SK-MEL-5 (cell line): ENCODE measurements around the gene LRRFIP2. TPM values are rescaled to one million over a fixed set of nuclear protein-coding genes. Genes with fewer than 3 reads are reported as not detected.
"Not testable (repeated sequence)": the region's sequence is repeated elsewhere in the genome, so short reads cannot be mapped to it uniquely, and the experiment has no call there.

Source experiments
- DNase-seq: peaks from one replicate; pipeline ENCODE4 v3.0.0-alpha.2; 2016; ENCODE audit warnings: low read depth, low spot score
- in situ Hi-C: cut with HindIII; loops from 2 replicates; pipeline ENCODE4 v1.10.0; 2016; ENCODE audit warnings: low sequenced_read_pairs, high pct_unique_total_duplicates, low pct_unique_long_range_greater_than_20kb
- total RNA-seq: library from RNA; depleted of rRNA; stranded (reverse); fragments of >200 nt; shearing (Covaris generic); gene quantifications from 2 replicates; pipeline ENCODE4 v1.2.3, GENCODE V29; 2014

LRRFIP2 gene
- total RNA-seq, 1 experiment from 2014 or later: 54.5 TPM

GRCh38 chr3:37130448-37130847, 43.9 kb downstream of the LRRFIP2 start:
- in situ Hi-C loops: no loop called here

DNA sequence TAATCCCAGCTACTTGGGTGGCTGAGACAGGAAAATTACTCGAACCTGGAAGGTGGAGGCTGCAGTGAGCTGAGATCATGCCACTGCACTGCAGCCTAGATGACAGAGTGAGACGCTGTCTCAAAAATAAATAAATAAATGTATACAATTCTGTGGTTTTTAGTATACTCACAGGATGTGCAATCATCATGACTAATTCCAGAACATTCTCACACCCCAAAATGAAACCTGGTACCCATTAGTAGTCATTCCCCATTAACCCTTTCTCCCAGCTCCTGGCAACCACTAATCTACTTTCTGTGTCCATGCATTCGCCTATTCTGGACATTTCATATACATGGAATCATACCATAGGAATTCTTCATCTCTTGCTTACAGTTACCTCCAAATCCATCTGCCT, 44.5 kb downstream of the LRRFIP2 start:
- DNase-seq: no peak
- in situ Hi-C loops: no loop called here

More at GRCh38 chr3:37130448-37130847, 43.9 kb downstream of the LRRFIP2 start:
- DNase-seq: no peak

GRCh38 chr3:37127340-37127739, 47.0 kb downstream of the LRRFIP2 start:
- DNase-seq: no peak
- in situ Hi-C loops: no loop called here

DNA sequence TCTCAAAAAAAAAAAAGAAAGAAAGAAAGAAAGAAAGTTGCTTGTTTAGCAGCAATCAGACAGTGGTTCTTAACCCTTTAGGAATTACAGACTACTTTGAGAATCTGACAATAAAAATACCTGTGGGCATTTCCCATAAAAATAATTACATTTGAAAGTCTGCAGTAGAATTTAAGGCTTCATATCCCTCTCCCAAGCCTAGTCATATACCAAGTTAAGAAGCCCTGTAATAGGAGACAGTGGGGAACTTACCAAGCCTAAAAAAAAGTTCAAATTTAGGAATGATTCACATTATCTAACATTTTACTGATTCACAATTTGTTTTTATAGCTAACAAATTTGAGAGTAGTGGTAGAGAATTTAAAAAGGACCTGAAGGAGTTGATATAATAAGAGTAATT, 47.5 kb downstream of the LRRFIP2 start:
- in situ Hi-C loops: no loop called here
- no peak for DNase-seq

DNA sequence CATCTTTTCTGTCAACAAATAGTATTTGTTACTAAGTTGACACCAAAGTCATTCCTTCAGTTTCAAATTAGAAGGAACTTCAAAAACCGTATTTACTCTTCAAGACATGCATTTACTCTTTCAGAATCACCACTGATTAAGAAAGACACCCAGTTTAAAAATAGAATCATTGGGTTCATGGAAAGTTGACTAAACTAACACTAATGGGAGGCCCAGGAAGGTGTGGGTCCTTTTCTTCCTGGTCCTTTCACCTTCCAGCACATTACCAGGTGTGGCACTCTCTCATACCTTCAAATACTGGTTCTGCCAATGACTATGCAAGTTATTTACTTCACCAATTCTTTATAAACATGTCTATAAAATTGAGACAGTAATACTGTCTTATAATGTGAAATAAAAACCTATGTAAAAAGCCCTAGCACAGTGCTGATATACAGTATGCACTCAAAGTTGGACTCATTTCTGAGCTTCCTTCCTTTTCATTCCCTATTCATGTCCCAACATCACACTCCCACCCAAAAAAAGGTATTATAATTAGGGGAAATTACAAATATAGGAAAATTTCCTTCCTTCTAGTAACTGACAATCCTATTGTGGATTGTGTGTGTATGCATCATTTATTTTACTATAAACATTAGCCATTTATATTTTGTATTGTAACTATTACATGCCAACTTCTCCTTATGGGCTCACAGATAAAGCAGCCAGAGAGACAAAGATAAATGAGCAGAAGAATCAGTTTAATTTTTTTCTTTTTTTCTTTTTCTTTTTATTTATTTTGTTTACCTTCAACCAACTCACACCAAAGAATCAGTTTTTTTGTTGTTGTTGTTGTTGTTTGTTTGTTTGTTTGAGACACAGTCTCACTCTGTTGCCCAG, 48.9 kb downstream of the LRRFIP2 start:
- in situ Hi-C loops: no loop called here
- DNase-seq: no peak

GRCh38 chr3:37124435-37124834, 49.9 kb downstream of the LRRFIP2 start:
- no peak for DNase-seq
- in situ Hi-C loops: no loop called here

DNA sequence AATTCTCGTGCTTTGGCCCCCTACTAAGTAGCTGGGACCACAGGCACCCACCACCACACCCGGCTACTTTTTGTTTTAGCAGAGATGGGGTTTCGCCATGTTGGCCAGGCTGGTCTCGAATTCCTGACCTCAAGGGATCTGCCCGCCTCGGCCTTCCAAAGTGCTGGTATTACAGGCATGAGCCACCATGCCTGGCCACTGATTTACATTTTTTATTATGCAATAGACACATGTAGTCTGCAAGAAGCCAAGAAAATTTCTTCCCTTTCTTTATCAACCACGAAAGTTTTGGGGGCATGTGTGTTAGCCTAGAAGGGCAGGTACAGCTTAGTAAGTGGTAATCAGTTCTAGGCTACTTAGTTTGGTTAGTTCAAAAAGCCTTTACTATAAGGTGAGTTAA, 51.1 kb downstream of the LRRFIP2 start:
- in situ Hi-C loops: no loop called here
- no peak for DNase-seq

GRCh38 chr3:37122069-37122468, 52.3 kb downstream of the LRRFIP2 start:
- in situ Hi-C loops, DNase-seq: not testable (repeated sequence)

DNA sequence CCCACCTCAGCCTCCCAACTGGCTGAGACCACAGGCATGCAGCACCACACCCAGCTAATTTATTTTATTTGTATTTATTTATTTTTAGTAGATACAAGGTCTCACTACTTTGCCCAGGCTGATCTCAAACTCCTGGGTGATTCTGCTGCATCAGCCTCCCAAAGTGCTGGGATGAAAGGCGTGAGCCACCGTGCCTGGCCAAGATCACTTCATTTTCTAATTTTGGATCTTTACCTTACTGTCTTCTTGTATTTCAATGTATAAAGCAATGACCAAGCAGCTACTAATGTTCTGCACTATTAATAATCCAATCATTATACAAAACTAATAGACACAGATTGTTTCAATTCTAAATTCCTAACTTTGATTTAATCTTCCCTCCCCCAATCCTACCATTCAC, 56.2 kb downstream of the LRRFIP2 start:
- in situ Hi-C loops: no loop called here
- no peak for DNase-seq

DNA sequence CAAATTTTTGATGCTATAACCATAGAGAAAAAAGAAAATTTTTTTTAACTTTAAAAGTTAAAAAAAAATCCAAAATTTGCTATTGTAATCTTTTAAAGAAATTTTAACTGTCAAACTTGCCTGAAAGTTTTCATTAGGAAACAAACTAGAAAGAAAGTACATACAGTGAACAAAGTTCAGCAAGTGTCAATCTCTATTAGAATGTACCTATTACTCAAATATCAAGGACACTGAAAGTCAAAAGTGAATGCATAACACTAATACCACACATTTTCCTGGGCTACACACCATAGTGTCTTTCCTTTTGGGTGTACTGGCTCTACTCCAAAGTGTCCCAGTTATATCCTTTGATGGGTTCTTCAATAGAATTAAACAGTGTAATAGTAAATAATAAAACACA, 56.8 kb downstream of the LRRFIP2 start:
- in situ Hi-C loops: no loop called here
- no peak for DNase-seq

- DNase-seq: no peak
- in situ Hi-C loops: no loop called here
Observed at GRCh38 chr3:37116998-37117397, 57.4 kb downstream of the LRRFIP2 start.

DNA sequence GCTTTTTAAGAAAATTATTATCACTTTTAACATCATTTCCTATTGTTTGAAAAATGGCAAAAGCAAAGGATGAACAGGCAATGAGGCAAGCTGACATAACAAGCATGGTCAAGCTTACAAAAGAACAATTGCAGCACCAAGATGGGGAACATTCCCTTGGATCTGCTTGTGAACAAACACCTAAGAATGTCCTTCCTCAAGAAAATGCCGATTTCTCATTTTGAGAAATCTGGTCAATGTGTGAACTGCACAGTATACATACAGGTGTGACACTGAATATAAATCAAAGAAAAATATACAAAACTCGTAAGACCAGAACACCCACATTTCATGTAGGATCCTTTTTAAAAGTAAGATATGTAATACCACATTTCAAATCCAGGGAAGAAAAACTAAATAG, 58.9 kb downstream of the LRRFIP2 start:
- DNase-seq: no peak
- in situ Hi-C loops: no loop called here

GRCh38 chr3:37114251-37115145, 59.9 kb downstream of the LRRFIP2 start:
- in situ Hi-C loops: no loop called here
- DNase-seq: no peak

- in situ Hi-C loops: no loop called here
- DNase-seq: no peak
Observed at GRCh38 chr3:37112987-37113386, 61.4 kb downstream of the LRRFIP2 start.

DNA sequence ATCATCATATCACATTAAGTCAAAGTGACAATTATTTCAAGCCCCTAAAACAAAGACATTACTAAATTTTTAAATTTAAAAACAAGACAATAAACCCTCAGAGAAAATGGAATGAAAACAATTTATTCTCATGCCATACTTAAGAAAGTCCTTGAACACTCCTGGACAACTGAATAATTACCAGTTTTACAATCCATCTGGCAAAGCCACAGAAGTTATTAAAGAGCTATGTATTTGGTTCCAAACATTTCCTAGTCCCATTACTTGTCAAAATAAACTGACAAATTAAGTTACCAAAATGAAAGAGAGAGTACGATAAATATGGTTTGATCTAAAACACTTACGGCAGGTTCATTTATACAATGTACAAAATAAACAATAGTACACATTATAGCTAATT, 63.2 kb downstream of the LRRFIP2 start:
- in situ Hi-C loops: no loop called here
- DNase-seq: no peak

DNA sequence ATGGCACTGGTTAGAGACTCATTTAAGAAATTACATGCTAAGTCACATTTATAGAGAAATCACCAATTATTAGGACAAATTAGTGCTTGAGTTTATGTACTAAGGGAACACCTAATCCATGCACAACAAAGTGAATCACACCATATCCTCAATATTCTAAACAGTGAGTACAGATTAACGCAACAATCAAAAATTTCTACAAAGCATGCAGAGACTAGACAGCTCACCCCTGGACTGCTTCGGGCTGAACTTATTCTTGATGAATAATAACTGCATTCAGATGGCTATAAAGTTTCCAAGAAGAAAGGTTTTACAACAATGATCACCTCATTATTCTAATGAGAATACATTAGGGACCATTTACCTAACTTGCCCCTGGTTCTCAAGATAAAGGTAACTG, 66.5 kb downstream of the LRRFIP2 start:
- no peak for DNase-seq
- in situ Hi-C loops: no loop called here

- no peak for DNase-seq
- in situ Hi-C loops: no loop called here
Observed at GRCh38 chr3:37103103-37103808, 71.1 kb downstream of the LRRFIP2 start.

GRCh38 chr3:37100411-37100810, 74.0 kb downstream of the LRRFIP2 start:
- in situ Hi-C loops: no loop called here
- no peak for DNase-seq
